H1 (cell line): ENCODE measurements around the gene SPTBN5. TPM values are rescaled to one million over a fixed set of nuclear protein-coding genes. Genes with fewer than 3 reads are reported as not detected.
A peak's percentile ranks its signal among the peaks of the same experiment; 100 is the strongest.

Experiments
- CTCF ChIA-PET: fragments of 300-600 bp; sonication (Branson Sonifier 250); formaldehyde crosslinking; loops from one replicate; lab custom pipeline; 2021; ENCODE audit not compliant: partially characterized antibody; lab: Charles Lee
- POLR2A ChIA-PET: fragments of 300-600 bp; sonication (Branson Sonifier 250); formaldehyde crosslinking; loops from one replicate; lab custom pipeline; 2021; ENCODE audit warnings: inconsistent platforms; ENCODE audit not compliant: partially characterized antibody; lab: Charles Lee
- DNase-seq, 2 experiments: peaks; one replicate each; pipeline versions ENCODE4 v3.0.0 to v3.0.0-alpha.2; 2010 to 2022; ENCODE audit warnings: low spot score in 2 of 2, low read depth in 1 of 2, mixed read lengths in 1 of 2
- FAIRE-seq: peaks from 2 replicates; lab custom pipeline; 2011; peaks lifted over from hg19 to GRCh38; lab: Jason Lieb, UNC
- H2AFZ ChIP-seq: 2 replicates; pipeline ENCODE4 v1.8.1; 2012; ENCODE audit warnings: low read length, inconsistent platforms
- H2AK5ac ChIP-seq: 2 replicates; pipeline ENCODE4 v1.6.1; 2013; ENCODE audit warnings: low read depth, low read length
- H2BK120ac ChIP-seq: replicated peaks from 2 replicates; pipeline ENCODE3; 2013; ENCODE audit warnings: low read depth, low read length, inconsistent platforms
- H2BK12ac ChIP-seq: 2 replicates; pipeline ENCODE4 v1.6.1; 2013; ENCODE audit warnings: low read depth, low read length
- H2BK15ac ChIP-seq: 2 replicates; pipeline ENCODE4 v1.6.1; 2013; ENCODE audit warnings: low read length
- H2BK20ac ChIP-seq: 2 replicates; pipeline ENCODE4 v1.6.1; 2013; ENCODE audit warnings: low read length
- H2BK5ac ChIP-seq: 2 replicates; pipeline ENCODE4 v1.6.1; 2013; ENCODE audit warnings: low read depth, low read length
- H3K14ac ChIP-seq: 2 replicates; pipeline ENCODE4 v1.6.1; 2013; ENCODE audit warnings: inconsistent platforms; ENCODE audit not compliant: insufficient read length
- H3K18ac ChIP-seq: 2 replicates; pipeline ENCODE4 v1.6.1; 2013; ENCODE audit warnings: low read length; ENCODE audit errors: extremely low read depth
- H3K23ac ChIP-seq: 2 replicates; pipeline ENCODE4 v1.6.1; 2013; ENCODE audit warnings: inconsistent platforms; ENCODE audit not compliant: insufficient read length
- H3K23me2 ChIP-seq: 2 replicates; pipeline ENCODE4 v1.6.1; 2013; ENCODE audit warnings: low read depth, low read length
- H3K27ac ChIP-seq: 2 replicates; pipeline ENCODE4 v1.6.1; 2011; ENCODE audit warnings: low read depth, low read length, inconsistent platforms
- H3K27me3 ChIP-seq, 4 experiments: replicated peaks in 1 of 4; 1 replicate in 1 of 4; 2 replicates in 3 of 4; pipeline versions ENCODE4 v1.6.1 to v1.8.1; 2011 to 2013; ENCODE audit warnings: low read length in 3 of 4, mild to moderate bottlenecking in 3 of 4, inconsistent platforms in 2 of 4, mixed read lengths in 2 of 4, moderate library complexity in 1 of 4; ENCODE audit not compliant: control insufficient read depth in 3 of 4, insufficient read depth in 3 of 4; ENCODE audit errors: extremely low read depth in 1 of 4
- H3K36me3 ChIP-seq, 4 experiments: 2 replicates each; pipeline versions ENCODE4 v1.6.1 to v1.8.1; 2011 to 2013; ENCODE audit warnings: mild to moderate bottlenecking in 4 of 4, low read length in 3 of 4, moderate library complexity in 2 of 4, control low read depth in 1 of 4, inconsistent platforms in 1 of 4; ENCODE audit not compliant: insufficient read depth in 4 of 4, control insufficient read depth in 2 of 4
- H3K4ac ChIP-seq: replicated peaks from 2 replicates; pipeline ENCODE3; 2013; ENCODE audit warnings: low read length, low read depth, mixed read lengths, inconsistent platforms; ENCODE audit not compliant: insufficient read length
- H3K4me1 ChIP-seq, 4 experiments: replicated peaks in 1 of 4; 1 replicate in 1 of 4; 2 replicates in 3 of 4; pipeline versions ENCODE4 v1.6.1 to v1.8.1; 2011 to 2013; ENCODE audit warnings: low read length in 3 of 4, inconsistent platforms in 2 of 4, mixed read lengths in 1 of 4; ENCODE audit not compliant: insufficient read depth in 4 of 4, control insufficient read depth in 3 of 4
- H3K4me2 ChIP-seq, 2 experiments: 2 replicates each; pipeline versions ENCODE4 v1.6.1 to v1.8.1; 2011 to 2013; ENCODE audit warnings: low read depth in 2 of 2, low read length in 2 of 2, control low read depth in 1 of 2, inconsistent platforms in 1 of 2, mild to moderate bottlenecking in 1 of 2; ENCODE audit not compliant: insufficient read depth in 1 of 2
- H3K4me3 ChIP-seq, 4 experiments: fragments of 200-600, 300-600 bp in 1 of 4; sonication (generic), shearing (Covaris generic), sonication (Bioruptor Twin) in 1 of 4; 2 replicates each; pipeline versions ENCODE4 v1.5.1 to v1.8.1; 2011 to 2016; ENCODE audit warnings: low read length in 4 of 4, low read depth in 3 of 4, control low read depth in 2 of 4, inconsistent platforms in 2 of 4, mild to moderate bottlenecking in 2 of 4, mixed read lengths in 1 of 4, moderate library complexity in 1 of 4; ENCODE audit not compliant: insufficient read depth in 2 of 4; ENCODE audit errors: extremely low read depth in 1 of 4
- H3K56ac ChIP-seq: replicated peaks from 2 replicates; pipeline ENCODE3; 2013; ENCODE audit warnings: low read depth, mild to moderate bottlenecking, mixed read lengths, low read length, inconsistent platforms; ENCODE audit not compliant: insufficient read length
- H3K79me1 ChIP-seq: 2 replicates; pipeline ENCODE4 v1.6.1; 2013; ENCODE audit warnings: low read depth, low read length, control low read depth
- H3K79me2 ChIP-seq, 2 experiments: 2 replicates each; pipeline versions ENCODE4 v1.6.1 to v1.8.1; 2012 to 2013; ENCODE audit warnings: low read length in 2 of 2, mild to moderate bottlenecking in 2 of 2, inconsistent platforms in 1 of 2; ENCODE audit not compliant: insufficient read depth in 2 of 2, control insufficient read depth in 1 of 2
- H3K9ac ChIP-seq, 4 experiments: replicated peaks in 1 of 4; 1 replicate in 1 of 4; 2 replicates in 3 of 4; pipeline versions ENCODE4 v1.6.1 to v1.8.1; 2011 to 2013; ENCODE audit warnings: low read depth in 3 of 4, low read length in 3 of 4, control low read depth in 2 of 4, mild to moderate bottlenecking in 2 of 4, moderate library complexity in 2 of 4, inconsistent platforms in 1 of 4; ENCODE audit errors: extremely low read depth in 1 of 4
- H3K9me3 ChIP-seq, 2 experiments: 2 replicates each; pipeline versions ENCODE4 v1.6.1 to v1.8.1; 2012 to 2013; ENCODE audit warnings: mild to moderate bottlenecking in 2 of 2, moderate library complexity in 2 of 2, control low read depth in 1 of 2, inconsistent platforms in 1 of 2, low read depth in 1 of 2, low read length in 1 of 2, mixed read lengths in 1 of 2; ENCODE audit not compliant: insufficient read depth in 2 of 2
- H4K20me1 ChIP-seq, 2 experiments: replicated peaks in 1 of 2; 2 replicates each; pipeline versions ENCODE3 to v1.8.1; 2011 to 2013; ENCODE audit warnings: inconsistent platforms in 2 of 2, low read length in 2 of 2, mild to moderate bottlenecking in 1 of 2; ENCODE audit not compliant: insufficient read depth in 2 of 2, control insufficient read depth in 1 of 2
- H4K5ac ChIP-seq: 2 replicates; pipeline ENCODE4 v1.6.1; 2013; ENCODE audit warnings: low read length, low read depth, mixed read lengths, inconsistent platforms; ENCODE audit not compliant: insufficient read length
- H4K8ac ChIP-seq: 2 replicates; pipeline ENCODE4 v1.8.0; 2013; ENCODE audit warnings: mild to moderate bottlenecking, moderate library complexity, low read length, inconsistent platforms; ENCODE audit not compliant: insufficient read depth; ENCODE audit errors: extremely low read depth
- H4K91ac ChIP-seq: replicated peaks from 2 replicates; pipeline ENCODE3; 2013; ENCODE audit warnings: low read length, mixed read lengths, inconsistent platforms; ENCODE audit not compliant: insufficient read length
- ASH2L ChIP-seq: fragments of 200-600, 300-600 bp; sonication (generic); IDR thresholded peaks from one replicate; pipeline ENCODE4 v1.7.1; 2017; ENCODE audit warnings: low read length
- E2F6 ChIP-seq: IDR thresholded peaks from 2 replicates; pipeline ENCODE4 v1.6.1; 2012; ENCODE audit warnings: inconsistent platforms
- EGR1 ChIP-seq: IDR thresholded peaks from 2 replicates; pipeline ENCODE4 v1.6.1; 2011; ENCODE audit warnings: low read depth, low read length, borderline replicate concordance
- EZH2 ChIP-seq: fragments of 200-600 bp; sonication (generic); IDR thresholded peaks from 2 replicates; pipeline ENCODE4 v1.7.1; 2012; ENCODE audit warnings: low read depth, mild to moderate bottlenecking, moderate library complexity, low read length, inconsistent platforms; ENCODE audit not compliant: severe bottlenecking
- HDAC2 ChIP-seq, 2 experiments: fragments of 300-600 bp in 1 of 2; sonication (generic) in 1 of 2; IDR thresholded peaks; 2 replicates each; pipeline ENCODE4 v1.6.1; 2011 to 2012; ENCODE audit warnings: low read depth in 2 of 2, low read length in 2 of 2, mild to moderate bottlenecking in 2 of 2, moderate library complexity in 2 of 2, borderline replicate concordance in 1 of 2, inconsistent platforms in 1 of 2
- JUN ChIP-seq: IDR thresholded peaks from 2 replicates; pipeline ENCODE4 v1.6.1; 2011; ENCODE audit warnings: low read depth, mild to moderate bottlenecking, improper control_type of control experiment, low read length
- KDM5A ChIP-seq: fragments of 200-600 bp; IDR thresholded peaks from 2 replicates; pipeline ENCODE4 v1.7.1; 2012; ENCODE audit warnings: mild to moderate bottlenecking, low read length, inconsistent platforms, mixed read lengths
- MAFK ChIP-seq: IDR thresholded peaks from 2 replicates; pipeline ENCODE4 v1.6.1; 2012; ENCODE audit warnings: low read depth, mild to moderate bottlenecking, improper control_type of control experiment, low read length
- TAF1 ChIP-seq: IDR thresholded peaks from 2 replicates; pipeline ENCODE4 v1.6.1; 2011; ENCODE audit warnings: mild to moderate bottlenecking, low read depth, low read length
- TAF7 ChIP-seq: optimal IDR thresholded peaks from 2 replicates; pipeline ENCODE3; 2011; ENCODE audit warnings: low read depth, mild to moderate bottlenecking, inconsistent platforms, low read length, moderate library complexity, borderline replicate concordance
- TBP ChIP-seq: IDR thresholded peaks from 2 replicates; pipeline ENCODE4 v1.6.1; 2011; ENCODE audit warnings: low read depth, low read length, improper control_type of control experiment
- WGBS, 2 experiments: shearing (Covaris generic) in 1 of 2; methylation state at CpG; one replicate each; pipeline versions ENCODE4 v1.1.6 to v1.1.7; 2013 to 2015; ENCODE audit warnings: low lambda C conversion rate in 2 of 2, mixed read lengths in 2 of 2, inconsistent platforms in 1 of 2, low coverage in 1 of 2, missing lambda C conversion rate in 1 of 2; ENCODE audit not compliant: insufficient replicate concordance in 2 of 2, insufficient coverage in 1 of 2, insufficient read length in 1 of 2; ENCODE audit errors: extremely low coverage in 1 of 2, missing lambda C conversion rate in 1 of 2; 5-methylcytosine and 5-hydroxymethylcytosine counted together
- polyA plus RNA-seq, 7 experiments: library from polyadenylated mRNA; depleted of rRNA in 3 of 7; stranded (reverse) in 5 of 7; unstranded in 2 of 7; fragments of >200 nt in 5 of 7; fragments of 200-250 nt in 2 of 7; gene quantifications; 1 replicate in 5 of 7; 2 replicates in 1 of 7; 4 replicates in 1 of 7; pipeline versions ENCODE4 v1.2.1 to v1.2.3, GENCODE V29; 2011 to 2013; ENCODE audit warnings: missing spikeins in 2 of 7, mixed read lengths in 2 of 7
- total RNA-seq: library from RNA; stranded (reverse); fragmentation: NEBNext Ultra II Directional; extraction: Animal tissue kit (Norgen Biotek cat#: 25700); gene quantifications from 2 replicates; pipeline ENCODE4 v1.2.1, GENCODE V29; 2021

Gene SPTBN5
- total and polyA plus RNA-seq, 2 of the 8 experiments (the other 6 are each of a cell fraction or from before 2014, with no cell fraction given), result 0.32 to 0.84 TPM

- H3K4me1 ChIP-seq, result peaks cover 0 to 9% (median 4%) of the 10 kb centered on the region in 4 experiments; a peak in 5 of 7 replicates
- H3K4me3 ChIP-seq, result no peak overlapping the region
- no peak overlapping the region for H2AFZ ChIP-seq
- no peak overlapping the region for H2BK5ac ChIP-seq
- no peak overlapping the region for H4K5ac ChIP-seq
- POLR2A ChIA-PET, result interaction anchor here (0.8 to 3.2 kb wide), 3 partner anchors 16 to 27 kb away, joined by 4 to 11 read pairs (median 6); no protein-coding TSS in a partner anchor
- peaks cover 4% of the 10 kb centered on the region; the same call in 1 of the 2 replicates for H3K23me2 ChIP-seq
- no peak for DNase-seq
- no peak overlapping the region for H2AK5ac ChIP-seq
- 0 out of 2 replicates have a peak overlapping the region, but pooled peaks have one; percentile 27 for H2BK12ac ChIP-seq
- no peak overlapping the region for H3K9ac ChIP-seq
- no peak overlapping the region for H3K4ac ChIP-seq
- no peak overlapping the region for H2BK15ac ChIP-seq
- H3K79me1 ChIP-seq, result no peaks in the 10 kb centered on the region
- H2BK20ac ChIP-seq, result no peak overlapping the region
- no peak overlapping the region for H3K27ac ChIP-seq
- no peak for FAIRE-seq
- peaks cover 21 to 36% (median 31%) of the 10 kb centered on the region in 4 experiments for H3K27me3 ChIP-seq
- H4K91ac ChIP-seq, result no peak overlapping the region
- H3K56ac ChIP-seq, result no peak overlapping the region
- no peak overlapping the region for H3K14ac ChIP-seq
- 76% methylated on average over 10 of the region's 10 CpGs; no CpG with 5 or more reads in 1 of the 2 experiments for WGBS, 2 experiments
- H4K20me1 ChIP-seq, result peaks cover 0 to 2% of the 10 kb centered on the region in 2 experiments
- CTCF ChIA-PET, result interaction anchor here (0.5 to 7.9 kb wide), 14 partner anchors 10 to 1018 kb away, joined by 3 to 58 read pairs (median 4); partner anchors contain the start of gene MAPKBP1
- no peak overlapping the region for H3K18ac ChIP-seq
- no peak overlapping the region for H2BK120ac ChIP-seq
- H3K4me2 ChIP-seq, result no peak overlapping the region
- H4K8ac ChIP-seq, result peak overlapping the region; percentile 91; the same call in 1 of the 2 replicates
- no peaks in the 10 kb centered on the region for H3K36me3 ChIP-seq
- H3K79me2 ChIP-seq, result no peaks in the 10 kb centered on the region
- H3K9me3 ChIP-seq, result no peaks in the 10 kb centered on the region
- H3K23ac ChIP-seq, result no peak overlapping the region
- no peak for TF ChIP-seq E2F6
- TF ChIP-seq JUN, result no peak
- TF ChIP-seq TAF1, result no peak
- TF ChIP-seq TBP, result no peak
- no peak for TF ChIP-seq KDM5A
- no peak for TF ChIP-seq MAFK
- no peak for TF ChIP-seq EGR1
- TF ChIP-seq ASH2L, result no peak
- TF ChIP-seq EZH2, result no peak
- TF ChIP-seq TAF7, result no peak
- TF ChIP-seq HDAC2 (IDR thresholded peaks at IDR 0.05; ENCODE audit: borderline replicate concordance in 1 of 2, low read depth in 2 of 2, low read length in 2 of 2), result no peak
Observed at GRCh38 chr15:41880156-41880877, 13.5 kb downstream of the SPTBN5 start.
